NOMO-1 treated with dmso at 0.1 percent for 144 hours (cell line): ENCODE measurements around the gene PERCC1.

Experiments used
- DNase-seq: peaks from one replicate; lab custom pipeline; 2025; ENCODE audit not compliant: unreplicated experiment; lab: John Stamatoyannopoulos, UW

PERCC1 gene

GRCh38 chr16:1408171-1408837 is 22.6 kb upstream of the PERCC1 start:
- DNase-seq, result peak; percentile 65

GRCh38 chr16:1412847-1413246 is 18.0 kb upstream of the PERCC1 start:
- DNase-seq, result no peak

- peak; percentile 63 for DNase-seq
These were observed 17.0 kb upstream of the PERCC1 start for GRCh38 chr16:1413684-1414531.

- peak; percentile 5 for DNase-seq
These were observed 16.2 kb upstream of the PERCC1 start, which contains the start of gene UNKL for GRCh38 chr16:1414532-1415260. Gene UNKL, minus strand, starts transcription at chr16:1414704. Its CDS starts 13 bp downstream, at chr16:1414691.

- DNase-seq, result no peak
These were observed 14.3 kb upstream of the PERCC1 start for GRCh38 chr16:1416521-1416941.

GRCh38 chr16:1420111-1420539 is 10.8 kb upstream of the PERCC1 start:
- DNase-seq, result no peak

- DNase-seq, result no peak
These were observed 8.8 kb upstream of the PERCC1 start for GRCh38 chr16:1422076-1422475.

- DNase-seq, result no peak
These were observed 6.8 kb upstream of the PERCC1 start for GRCh38 chr16:1424028-1424427.

GRCh38 chr16:1425616-1426370 is 5.1 kb upstream of the PERCC1 start:
- no peak for DNase-seq

- DNase-seq, result no peak
These were observed 4.0 kb upstream of the PERCC1 start for GRCh38 chr16:1426734-1427471.

- DNase-seq, result no peak
These were observed 3.1 kb upstream of the PERCC1 start for GRCh38 chr16:1427473-1428461.

- DNase-seq, result peak; percentile 61
These were observed 2.4 kb upstream of the PERCC1 start for GRCh38 chr16:1428511-1428910.

- DNase-seq, result no peak
These were observed 1.9 kb upstream of the PERCC1 start for GRCh38 chr16:1429012-1429411.

GRCh38 chr16:1429631-1430030 is 1.2 kb upstream of the PERCC1 start:
- no peak for DNase-seq

GRCh38 chr16:1430214-1430758 is 592 bp upstream of the PERCC1 start:
- no peak for DNase-seq

- no peak for DNase-seq
These were observed 806 bp downstream of the PERCC1 start for GRCh38 chr16:1431497-1432270.

- no peak for DNase-seq
These were observed 1.7 kb downstream of the PERCC1 start for GRCh38 chr16:1432388-1433262.
